HL-60 (cell line): ENCODE results near the gene PADI2.

Experiments used
- GABPA ChIP-seq: IDR thresholded peaks from 2 replicates; pipeline ENCODE4 v1.6.1; 2012; ENCODE audit warnings: low read depth
- POLR2AphosphoS5 ChIP-seq: IDR thresholded peaks from 2 replicates; pipeline ENCODE4 v1.6.1; 2012; ENCODE audit warnings: low read depth
- REST ChIP-seq: IDR thresholded peaks from 2 replicates; pipeline ENCODE4 v1.6.1; 2012; ENCODE audit warnings: low read depth; ENCODE audit not compliant: insufficient replicate concordance
- SPI1 ChIP-seq: IDR thresholded peaks from 2 replicates; pipeline ENCODE4 v1.6.1; 2012; ENCODE audit warnings: low read depth, mild to moderate bottlenecking, borderline replicate concordance
- TF ChIP-seq, protein P1 (sequence below): IDR thresholded peaks from one replicate; pipeline ENCODE4 v1.5.1; 2011; ENCODE audit warnings: low read length, control low read depth, inconsistent platforms; ENCODE audit not compliant: insufficient read depth

DNA sequence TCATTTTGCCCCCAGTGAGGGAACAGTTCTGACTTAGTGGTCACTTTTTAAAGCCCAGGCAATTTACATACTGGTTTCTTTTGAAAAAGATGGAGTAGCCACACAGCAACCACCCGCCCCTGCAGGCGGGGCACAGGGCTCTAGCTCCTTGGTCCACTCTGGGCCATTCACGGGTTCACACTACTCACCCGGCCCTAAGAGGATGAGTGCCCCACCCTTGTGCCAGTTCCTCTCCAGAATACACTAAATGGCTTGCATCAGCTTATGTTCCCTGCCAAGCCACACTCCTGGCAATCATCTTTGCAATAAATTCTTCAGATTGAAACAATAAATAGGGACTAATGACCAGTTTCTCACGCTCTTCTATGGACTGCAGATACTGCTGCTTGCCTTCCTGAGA is 91.8 kb downstream of the PADI2 start:
- TF ChIP-seq, protein P1, sequence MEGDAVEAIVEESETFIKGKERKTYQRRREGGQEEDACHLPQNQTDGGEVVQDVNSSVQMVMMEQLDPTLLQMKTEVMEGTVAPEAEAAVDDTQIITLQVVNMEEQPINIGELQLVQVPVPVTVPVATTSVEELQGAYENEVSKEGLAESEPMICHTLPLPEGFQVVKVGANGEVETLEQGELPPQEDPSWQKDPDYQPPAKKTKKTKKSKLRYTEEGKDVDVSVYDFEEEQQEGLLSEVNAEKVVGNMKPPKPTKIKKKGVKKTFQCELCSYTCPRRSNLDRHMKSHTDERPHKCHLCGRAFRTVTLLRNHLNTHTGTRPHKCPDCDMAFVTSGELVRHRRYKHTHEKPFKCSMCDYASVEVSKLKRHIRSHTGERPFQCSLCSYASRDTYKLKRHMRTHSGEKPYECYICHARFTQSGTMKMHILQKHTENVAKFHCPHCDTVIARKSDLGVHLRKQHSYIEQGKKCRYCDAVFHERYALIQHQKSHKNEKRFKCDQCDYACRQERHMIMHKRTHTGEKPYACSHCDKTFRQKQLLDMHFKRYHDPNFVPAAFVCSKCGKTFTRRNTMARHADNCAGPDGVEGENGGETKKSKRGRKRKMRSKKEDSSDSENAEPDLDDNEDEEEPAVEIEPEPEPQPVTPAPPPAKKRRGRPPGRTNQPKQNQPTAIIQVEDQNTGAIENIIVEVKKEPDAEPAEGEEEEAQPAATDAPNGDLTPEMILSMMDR: no peak
- TF ChIP-seq SPI1 (no peak), GABPA (no peak), POLR2AphosphoS5 (no peak), REST (no peak)
